GM21447 (cell line): Measurements from ENCODE around the gene ZNF79.

Source experiments
- ATAC-seq: cut with Tn5 transposase; IDR thresholded peaks from one replicate; pipeline ENCODE4 v1.9.1; 2021; ENCODE audit not compliant: unreplicated experiment

Gene ZNF79

DNA sequence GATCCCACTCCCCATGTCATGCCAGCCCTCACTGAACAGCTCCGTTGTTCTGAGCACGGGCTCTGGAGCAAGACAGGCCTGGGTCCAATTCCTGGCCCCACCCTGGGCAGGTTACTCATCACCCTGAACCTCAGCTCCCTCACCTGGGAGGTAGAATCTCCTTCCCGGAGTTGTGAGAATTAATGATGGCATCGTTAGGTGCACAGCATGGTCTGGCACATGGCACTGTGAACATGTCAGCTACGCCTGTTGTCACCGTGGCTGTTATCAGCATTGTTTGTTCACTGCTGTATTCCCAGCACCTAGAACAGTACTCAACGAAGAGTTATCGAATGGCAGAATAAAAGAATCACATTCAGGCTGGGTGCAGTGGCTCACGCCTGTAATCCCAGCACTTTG is 70.1 kb downstream of the ZNF79 start:
- ATAC-seq: no peak
